ENCODE measurements around the gene CDC34.

DNA sequence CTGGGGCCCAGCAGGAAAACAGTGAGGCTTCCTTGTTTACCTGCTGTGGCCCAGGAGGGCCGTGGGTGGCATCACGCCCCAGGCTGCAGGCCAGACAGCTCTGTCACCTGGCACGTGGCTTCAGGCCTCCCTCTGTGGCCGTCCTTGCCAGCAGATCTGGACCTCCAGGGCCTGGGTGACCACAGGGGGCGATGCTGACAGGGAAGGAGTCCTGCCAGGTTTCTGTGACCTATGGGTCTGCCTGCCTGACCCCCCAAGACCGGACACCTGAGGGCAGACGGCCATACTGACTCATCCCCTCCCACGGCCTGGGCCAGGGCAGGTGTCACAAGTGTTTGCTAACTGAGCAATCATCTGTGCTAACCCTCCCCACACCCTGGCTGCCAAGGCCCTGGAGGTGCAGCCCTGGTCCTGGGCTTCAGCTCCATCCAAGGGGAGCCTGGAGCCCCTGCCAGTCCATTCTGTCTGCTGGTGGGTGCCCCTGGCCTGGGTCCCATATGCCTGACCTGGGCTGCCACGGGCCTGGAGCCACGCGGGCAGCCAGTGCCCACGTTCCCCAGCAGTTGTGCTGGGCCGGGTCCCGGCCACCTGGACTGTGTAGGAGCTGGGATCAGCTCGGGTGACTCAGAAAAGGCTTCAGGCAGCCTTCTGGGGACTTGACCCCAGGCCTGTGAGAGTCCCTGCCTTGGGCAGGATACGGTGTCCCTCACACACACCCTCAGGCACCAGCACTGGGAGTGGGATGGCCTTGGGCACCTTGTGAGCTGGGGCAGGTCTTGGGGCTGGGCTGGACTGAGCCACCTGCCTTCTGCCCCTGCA lies 3.7 kb downstream of the CDC34 start:
- TF ChIP-seq CEBPB (IDR thresholded peaks at IDR 0.05) (no peak), NFIC (IDR thresholded peaks at IDR 0.05) (peak; percentile 39), FOXM1 (IDR thresholded peaks at IDR 0.05; ENCODE audit: borderline replicate concordance, low read depth) (no peak)
